Measurements from ENCODE around the gene CPN2. TPM values are rescaled to one million over a fixed set of nuclear protein-coding genes. Genes with fewer than 3 reads are reported as not detected.

CPN2 gene
- polyA plus RNA-seq, 1 experiment = not detected

DNA sequence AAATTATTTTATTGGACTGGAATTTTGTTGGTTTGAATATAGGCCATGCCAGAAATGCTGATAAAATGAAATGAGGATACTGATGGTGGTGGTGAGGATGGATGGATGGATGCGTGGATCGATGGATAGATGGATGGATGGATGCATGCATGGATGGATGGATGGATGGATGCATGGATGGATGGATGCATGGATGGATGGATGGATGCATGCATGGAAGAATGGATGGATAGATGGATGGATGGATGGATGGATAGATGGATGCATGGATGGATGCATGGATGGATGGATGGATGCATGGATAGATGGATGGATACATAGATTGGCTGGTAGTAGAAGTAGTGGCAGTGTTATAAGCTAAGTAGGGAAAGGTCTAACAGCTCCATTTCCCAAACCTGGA lies 40.1 kb downstream of the CPN2 start:
- no peak for DNase-seq (ENCODE audit: low read depth)
- H3K27me3 ChIP-seq (ENCODE audit: control insufficient read depth, insufficient read depth, low read length) = peaks cover 43% of the 10 kb centered on the region
- CTCF ChIA-PET = interaction anchor here (0.8 to 6.8 kb wide), 2 partner anchors 13 to 531 kb away, joined by 3 to 55 read pairs; no protein-coding TSS in a partner anchor
- H3K4me3 ChIP-seq (ENCODE audit: low read depth, low read length) = no peak overlapping the region
- no peaks in the 10 kb centered on the region for H3K36me3 ChIP-seq (ENCODE audit: control insufficient read depth, insufficient read depth, low read length)
- TF ChIP-seq, protein P1, sequence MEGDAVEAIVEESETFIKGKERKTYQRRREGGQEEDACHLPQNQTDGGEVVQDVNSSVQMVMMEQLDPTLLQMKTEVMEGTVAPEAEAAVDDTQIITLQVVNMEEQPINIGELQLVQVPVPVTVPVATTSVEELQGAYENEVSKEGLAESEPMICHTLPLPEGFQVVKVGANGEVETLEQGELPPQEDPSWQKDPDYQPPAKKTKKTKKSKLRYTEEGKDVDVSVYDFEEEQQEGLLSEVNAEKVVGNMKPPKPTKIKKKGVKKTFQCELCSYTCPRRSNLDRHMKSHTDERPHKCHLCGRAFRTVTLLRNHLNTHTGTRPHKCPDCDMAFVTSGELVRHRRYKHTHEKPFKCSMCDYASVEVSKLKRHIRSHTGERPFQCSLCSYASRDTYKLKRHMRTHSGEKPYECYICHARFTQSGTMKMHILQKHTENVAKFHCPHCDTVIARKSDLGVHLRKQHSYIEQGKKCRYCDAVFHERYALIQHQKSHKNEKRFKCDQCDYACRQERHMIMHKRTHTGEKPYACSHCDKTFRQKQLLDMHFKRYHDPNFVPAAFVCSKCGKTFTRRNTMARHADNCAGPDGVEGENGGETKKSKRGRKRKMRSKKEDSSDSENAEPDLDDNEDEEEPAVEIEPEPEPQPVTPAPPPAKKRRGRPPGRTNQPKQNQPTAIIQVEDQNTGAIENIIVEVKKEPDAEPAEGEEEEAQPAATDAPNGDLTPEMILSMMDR (IDR thresholded peaks at IDR 0.05; ENCODE audit: insufficient read depth, low read depth, low read length) = no peak
- POLR2A ChIA-PET = no interaction called here

DNA sequence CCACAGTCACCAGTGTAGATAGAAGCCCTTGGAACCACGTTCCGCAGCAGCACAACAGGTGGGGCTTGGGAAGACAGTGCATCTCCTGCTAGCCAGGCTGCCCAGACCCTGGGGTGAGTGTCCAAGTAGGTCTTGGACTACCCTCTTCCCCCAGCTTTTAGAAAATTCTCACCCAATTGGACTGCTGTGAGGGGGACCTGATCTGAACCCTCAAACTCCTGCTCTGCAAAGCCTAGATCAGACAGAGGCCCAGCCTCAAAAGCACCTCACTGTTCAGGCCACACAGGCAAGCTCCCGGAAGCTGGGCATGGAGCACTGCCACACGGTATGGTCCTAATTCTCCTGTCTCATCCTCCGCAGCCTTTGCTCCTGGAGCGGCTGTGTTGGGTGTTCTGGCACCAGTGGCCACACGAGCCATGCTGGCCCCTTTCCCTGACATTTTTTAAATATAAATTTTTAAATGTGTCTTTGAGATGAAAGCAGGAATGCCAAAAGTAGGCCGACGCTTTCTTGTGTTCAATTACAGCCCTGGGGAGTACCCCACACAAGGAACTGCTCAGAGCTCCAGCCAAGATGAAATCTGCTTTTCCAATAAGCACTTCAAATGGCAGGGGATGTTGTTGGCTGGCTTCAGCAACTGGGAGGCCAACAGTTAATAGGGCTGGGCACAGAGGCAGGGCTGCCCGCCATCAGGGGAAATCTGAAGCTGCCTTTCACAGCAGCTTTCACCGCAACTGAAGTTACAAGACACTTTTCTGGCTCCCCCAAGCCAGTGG lies 40.9 kb downstream of the CPN2 start:
- DNase-seq (ENCODE audit: low read depth) = no peak
- Histone ChIP-seq H3K36me3 (ENCODE audit: control insufficient read depth, insufficient read depth, low read length) (no peaks in the 10 kb centered on the region), H3K27me3 (ENCODE audit: control insufficient read depth, insufficient read depth, low read length) (peaks cover 43% of the 10 kb centered on the region), H3K4me3 (ENCODE audit: low read depth, low read length) (no peak overlapping the region)
- ChIA-PET POLR2A (no interaction called here), CTCF (interaction anchor here (0.5 to 6.8 kb wide), 2 partner anchors 336 to 530 kb away, joined by 3 to 55 read pairs; no protein-coding TSS in a partner anchor)
- TF ChIP-seq, protein P1 (IDR thresholded peaks at IDR 0.05; ENCODE audit: insufficient read depth, low read depth, low read length) = no peak

DNA sequence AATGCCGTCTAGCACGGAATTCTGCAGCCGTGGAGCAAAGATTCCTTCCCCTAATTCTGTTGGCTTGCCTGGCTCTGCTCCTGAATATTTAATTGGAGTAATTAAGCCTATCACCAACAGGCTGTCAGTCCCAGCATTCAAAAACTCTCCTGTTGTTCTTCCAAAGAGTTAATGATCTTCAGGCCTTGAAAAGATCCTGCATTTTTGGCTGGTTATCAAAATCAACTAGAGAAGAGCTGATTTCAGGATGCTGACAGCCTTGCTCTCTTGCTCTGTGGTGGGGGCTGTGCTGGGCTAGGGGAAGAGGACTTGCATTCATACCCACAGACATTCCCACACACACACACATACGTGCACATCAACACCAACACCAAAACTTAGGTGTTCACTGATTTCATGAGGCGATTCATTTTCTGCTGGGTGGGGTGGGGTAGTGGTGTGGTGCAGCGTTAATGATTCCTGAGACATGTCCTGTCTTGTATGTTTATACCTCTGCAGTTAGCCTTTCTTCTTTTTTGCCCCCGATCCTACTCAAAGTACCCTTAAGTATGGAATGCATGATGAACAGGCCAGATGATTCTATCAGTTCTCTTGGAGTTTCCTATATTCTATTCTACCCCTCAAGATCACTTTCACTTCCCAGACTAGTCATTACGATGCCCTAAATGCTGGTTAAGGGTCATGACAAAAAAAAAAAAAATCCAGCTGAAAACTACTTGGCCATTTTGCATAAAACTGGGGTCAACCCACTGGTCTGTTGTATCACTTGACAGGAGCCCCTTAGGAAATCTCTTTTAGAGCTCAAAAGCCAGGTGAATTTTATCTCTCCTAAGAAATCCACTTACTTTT lies 42.3 kb downstream of the CPN2 start:
- Histone ChIP-seq H3K36me3 (ENCODE audit: control insufficient read depth, insufficient read depth, low read length) (no peaks in the 10 kb centered on the region), H3K4me3 (ENCODE audit: low read depth, low read length) (no peak overlapping the region), H3K27me3 (ENCODE audit: control insufficient read depth, insufficient read depth, low read length) (peaks cover 35% of the 10 kb centered on the region)
- ChIA-PET POLR2A (interaction anchor here (0.7 kb wide), 1 partner anchor 141 kb away, joined by 3 read pairs; no protein-coding TSS in a partner anchor), CTCF (interaction anchor here (0.7 to 6.8 kb wide), 3 partner anchors 22 to 529 kb away, joined by 3 to 55 read pairs (median 3); no protein-coding TSS in a partner anchor)
- no peak for DNase-seq (ENCODE audit: low read depth)
- TF ChIP-seq, protein P1 (IDR thresholded peaks at IDR 0.05; ENCODE audit: insufficient read depth, low read depth, low read length) = no peak

DNA sequence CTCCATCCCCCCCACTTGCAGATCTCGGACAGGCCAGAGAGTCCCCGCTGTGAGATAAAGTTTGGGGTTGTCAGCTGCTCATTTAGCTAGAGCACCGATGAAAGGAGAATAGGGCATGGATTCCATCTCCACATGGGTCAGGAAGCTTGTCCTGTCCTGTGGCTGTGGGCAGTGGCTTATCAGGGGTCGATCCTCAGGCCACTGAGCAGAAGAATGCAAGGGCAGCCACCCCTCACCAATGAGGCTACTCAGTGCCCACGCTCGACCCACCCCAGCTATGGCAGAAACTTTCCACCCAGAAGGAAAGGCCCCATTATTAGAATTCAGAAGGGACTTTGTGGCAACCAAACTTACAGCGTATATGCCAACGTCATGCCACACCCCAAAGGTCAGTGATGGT lies 43.3 kb downstream of the CPN2 start:
- ChIA-PET CTCF (interaction anchor here (1.1 to 1.8 kb wide), 3 partner anchors 8 to 527 kb away, joined by 3 to 8 read pairs (median 3); no protein-coding TSS in a partner anchor), POLR2A (no interaction called here)
- Histone ChIP-seq H3K36me3 (ENCODE audit: control insufficient read depth, insufficient read depth, low read length) (no peaks in the 10 kb centered on the region), H3K4me3 (ENCODE audit: low read depth, low read length) (no peak overlapping the region), H3K27me3 (ENCODE audit: control insufficient read depth, insufficient read depth, low read length) (peaks cover 33% of the 10 kb centered on the region)
- TF ChIP-seq, protein P1 (IDR thresholded peaks at IDR 0.05; ENCODE audit: insufficient read depth, low read depth, low read length) = no peak
- DNase-seq (ENCODE audit: low read depth) = no peak

Data from BJ (cell line).